Stimulated activated CD4-positive, alpha-beta T cell treated with anti-CD3 and anti-CD28 coated beads, Interleukin-4, amount 100 ng/mL, for 4 hours (primary cell): ENCODE measurements around the gene HSD11B2.

Experiments
- DNase-seq, 2 experiments: peaks; one replicate each; pipeline ENCODE4 v3.0.0-alpha.2; 2020

Gene HSD11B2

DNA sequence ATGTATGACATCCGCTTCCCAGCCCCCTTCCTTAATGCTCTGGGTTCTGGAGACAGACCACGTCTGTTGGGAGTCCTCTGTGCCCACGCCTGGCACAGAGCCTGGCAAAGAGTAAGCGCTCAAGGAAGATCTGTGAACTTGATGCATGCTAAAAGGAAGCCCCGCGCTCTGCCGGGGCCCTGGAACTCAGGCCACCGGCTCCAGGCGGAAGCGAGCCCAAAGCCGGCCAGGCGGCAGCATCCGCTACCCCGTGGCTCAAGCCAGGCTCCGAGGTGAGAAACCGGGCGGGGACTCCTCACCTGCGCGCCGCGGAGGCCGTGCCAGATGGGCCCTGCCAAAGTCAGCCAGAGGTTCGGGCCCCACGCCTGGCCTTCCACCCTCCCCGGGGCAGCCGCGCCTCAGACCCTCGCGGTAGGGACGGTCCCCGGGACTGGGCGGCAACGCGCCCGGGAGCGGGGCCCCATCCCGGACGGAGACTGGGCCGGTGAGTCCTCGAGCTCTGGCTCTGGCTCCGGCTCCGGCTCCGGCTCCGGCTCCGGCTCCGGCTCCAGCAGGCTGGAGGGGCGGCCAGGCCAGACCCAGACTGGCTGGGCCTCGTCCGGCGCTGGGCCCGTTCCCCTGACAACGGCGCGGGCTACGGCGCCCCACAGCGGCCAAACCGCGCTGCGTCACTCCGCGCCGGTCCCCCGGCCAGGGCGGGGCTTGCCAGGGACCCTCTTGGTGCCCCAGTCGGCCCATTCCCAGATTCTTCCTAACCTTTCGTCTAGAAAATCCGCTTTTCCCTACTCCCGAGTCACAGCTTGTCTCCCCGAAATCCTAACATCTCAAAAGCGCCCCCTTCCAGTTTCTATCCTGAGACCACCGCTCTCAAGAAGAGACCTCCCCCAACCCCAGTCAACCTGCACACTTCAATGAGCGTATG lies 14.8 kb upstream of the HSD11B2 start, which contains the start of gene ZDHHC1:
TSS of gene ZDHHC1 (minus strand) at position 606 of the 922 bp plus-strand sequence. CDS start 8,702 bp downstream, outside the sequence.
- DNase-seq, result peak; percentile 14 to 62

DNA sequence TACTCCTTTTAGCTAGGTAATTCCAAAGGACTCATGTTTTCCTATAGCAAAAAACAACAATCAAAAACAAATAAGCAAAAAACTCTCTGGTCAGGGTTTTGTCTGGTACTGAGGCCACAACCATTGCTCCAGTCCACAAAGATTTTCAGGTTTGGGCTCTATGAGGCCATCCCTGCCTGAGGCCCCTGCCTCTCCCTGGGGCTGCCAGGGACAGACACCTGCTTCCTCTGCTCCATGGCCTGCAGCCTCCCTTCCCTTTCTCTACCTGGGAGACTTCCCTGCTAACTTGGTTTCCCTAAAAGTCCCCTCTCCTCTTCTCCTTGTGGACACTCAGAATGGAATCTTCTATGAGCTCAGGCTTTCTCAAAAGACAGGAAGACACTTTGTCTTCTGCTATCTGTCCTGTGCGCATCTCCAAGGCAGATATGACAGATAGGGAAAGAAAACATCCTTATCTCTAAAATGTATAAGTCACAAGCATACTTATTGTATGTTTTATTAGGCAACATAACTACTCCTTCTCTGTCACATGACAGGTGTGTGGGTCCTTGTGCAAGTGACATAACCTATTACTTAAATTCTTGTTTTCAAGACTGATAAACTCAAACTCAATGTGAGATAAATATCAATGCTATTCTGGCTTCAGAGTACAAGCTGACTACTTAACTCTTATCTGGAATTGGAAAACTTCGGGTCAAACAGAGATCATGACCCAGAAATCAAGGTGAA lies 13.4 kb upstream of the HSD11B2 start:
- no peak for DNase-seq

GRCh38 chr16:67419502-67419901 lies 11.4 kb upstream of the HSD11B2 start:
- DNase-seq, result no peak

DNA sequence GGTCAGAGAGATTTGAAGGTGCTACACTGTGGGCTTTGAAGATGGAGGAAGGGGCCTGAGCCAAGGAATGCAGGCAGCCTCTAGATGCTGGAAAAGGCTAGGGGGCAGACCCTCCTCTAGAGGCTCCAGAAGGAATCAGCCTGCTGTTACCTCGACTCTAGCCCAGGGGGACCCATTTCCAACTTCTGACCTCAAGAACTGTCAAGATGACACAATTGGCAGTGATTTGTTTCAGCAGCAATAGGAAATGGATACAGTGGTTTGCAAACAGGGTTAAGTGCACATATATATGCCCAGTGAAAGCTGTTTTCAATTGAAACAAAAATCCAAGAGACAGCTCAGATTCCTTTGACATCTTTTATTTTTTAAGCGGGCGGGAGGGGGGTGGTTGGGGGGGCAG lies 11.0 kb upstream of the HSD11B2 start:
- DNase-seq, result no peak

- DNase-seq, result no peak
Measured at GRCh38 chr16:67421030-67421429, 9.9 kb upstream of the HSD11B2 start.

DNA sequence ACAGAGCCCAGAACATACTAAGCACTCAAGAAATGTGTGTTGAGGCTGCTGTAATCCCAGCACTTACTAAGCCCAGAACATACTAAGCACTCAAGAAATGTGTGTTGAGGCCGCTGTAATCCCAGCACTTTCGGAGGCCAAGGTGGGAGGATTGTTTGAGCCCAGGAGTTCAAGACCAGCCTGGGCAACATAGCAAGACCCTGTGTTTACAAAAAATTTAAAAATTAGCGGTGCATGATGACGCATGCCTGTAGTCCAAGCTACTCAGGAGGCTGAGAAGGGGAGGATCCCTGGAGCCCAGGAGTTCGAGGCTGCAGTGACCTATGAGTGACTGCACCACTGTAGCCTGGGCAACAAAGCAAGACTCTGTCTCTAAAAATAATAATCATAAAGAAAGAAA lies 7.9 kb upstream of the HSD11B2 start:
- DNase-seq, result no peak

DNA sequence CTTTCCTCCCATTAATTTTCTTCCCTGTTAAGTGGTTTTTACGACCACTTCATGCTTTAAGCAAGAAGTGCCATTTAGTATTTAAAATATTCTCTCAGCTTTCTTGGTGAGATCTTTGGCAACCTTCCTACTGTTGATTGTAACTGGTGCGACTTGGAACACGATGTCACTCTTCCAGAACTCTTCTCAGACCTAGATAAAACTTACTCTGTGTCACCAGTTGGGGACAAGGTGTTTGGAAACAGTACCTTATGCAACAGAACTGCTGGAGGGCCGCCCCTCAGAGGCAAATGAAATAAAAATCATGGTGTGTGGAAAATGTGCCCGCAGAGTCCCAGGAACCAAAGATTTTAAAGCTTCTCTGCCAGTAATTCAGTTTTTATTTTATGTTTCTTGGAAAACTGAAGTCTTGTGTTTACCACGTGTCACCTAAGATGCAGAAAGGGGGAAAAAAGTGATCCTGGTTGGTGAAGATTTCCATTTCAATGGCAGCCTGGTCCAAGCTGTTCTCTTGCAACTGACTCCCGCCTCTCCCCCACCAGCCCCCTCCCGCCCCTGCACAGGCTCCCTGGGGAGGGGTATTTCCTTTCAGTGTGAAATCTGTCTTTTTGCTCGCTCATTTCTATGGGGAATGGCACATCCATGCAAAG lies 7.2 kb upstream of the HSD11B2 start:
- no peak for DNase-seq

GRCh38 chr16:67424261-67424615 lies 6.7 kb upstream of the HSD11B2 start:
- DNase-seq, result no peak

DNA sequence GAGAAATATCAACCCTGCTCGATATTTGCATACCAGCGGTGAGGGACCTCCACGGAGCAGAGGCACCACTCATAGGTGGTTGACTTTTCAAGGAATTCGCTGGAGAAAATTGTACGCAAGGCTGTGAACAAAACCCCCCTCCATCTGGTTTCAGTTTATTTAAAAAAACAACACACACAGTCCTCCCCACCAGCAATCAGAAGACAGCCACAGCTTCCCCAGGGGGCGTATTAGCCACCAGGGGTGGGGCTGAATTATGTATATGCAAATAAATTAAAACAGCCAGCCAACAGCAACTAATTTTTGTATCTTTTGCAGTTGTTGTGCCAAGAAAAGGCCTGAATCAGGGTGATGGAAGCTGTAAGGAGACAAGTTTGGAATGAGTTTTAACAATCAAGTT lies 5.9 kb upstream of the HSD11B2 start:
- DNase-seq, result no peak

DNA sequence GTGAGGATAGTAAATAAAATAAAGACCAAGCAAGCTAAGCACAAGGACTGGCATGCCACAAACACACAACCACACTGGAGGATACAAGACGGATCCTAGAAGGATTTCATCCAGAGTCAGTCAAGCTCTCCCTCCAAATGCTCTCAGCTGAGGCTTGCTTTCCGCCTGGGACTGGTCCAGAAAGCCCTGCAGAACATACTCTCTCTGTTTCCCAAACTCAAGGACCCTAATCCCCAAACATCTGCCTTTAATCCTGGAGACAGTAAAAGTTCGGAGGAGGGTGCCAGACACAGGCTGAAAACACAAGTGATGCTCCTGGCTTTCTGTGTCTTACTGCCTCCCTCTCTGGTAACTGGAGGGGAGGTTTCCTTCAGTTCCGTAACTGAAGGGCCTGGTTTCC lies 5.3 kb upstream of the HSD11B2 start:
- no peak for DNase-seq

DNA sequence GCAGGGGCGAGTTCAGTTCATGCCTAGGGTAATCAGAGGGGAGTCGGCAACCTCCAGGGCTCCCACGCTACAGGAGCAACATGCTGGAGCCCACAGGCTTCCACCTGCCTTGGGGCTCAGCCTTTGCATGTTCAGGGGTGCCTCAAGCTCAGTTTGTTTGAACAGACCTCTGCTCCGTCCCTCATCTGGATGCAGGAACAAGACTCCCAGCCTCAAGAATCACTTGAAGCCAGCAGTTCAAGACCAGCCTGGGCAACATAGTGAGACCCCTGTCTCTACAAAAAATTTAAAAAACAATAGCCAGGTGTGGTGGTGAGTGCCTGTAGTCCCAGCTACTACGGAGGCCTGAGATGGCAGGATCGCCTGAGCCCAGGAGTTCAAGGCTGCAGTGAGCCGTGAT lies 4.9 kb upstream of the HSD11B2 start:
- no peak for DNase-seq

DNA sequence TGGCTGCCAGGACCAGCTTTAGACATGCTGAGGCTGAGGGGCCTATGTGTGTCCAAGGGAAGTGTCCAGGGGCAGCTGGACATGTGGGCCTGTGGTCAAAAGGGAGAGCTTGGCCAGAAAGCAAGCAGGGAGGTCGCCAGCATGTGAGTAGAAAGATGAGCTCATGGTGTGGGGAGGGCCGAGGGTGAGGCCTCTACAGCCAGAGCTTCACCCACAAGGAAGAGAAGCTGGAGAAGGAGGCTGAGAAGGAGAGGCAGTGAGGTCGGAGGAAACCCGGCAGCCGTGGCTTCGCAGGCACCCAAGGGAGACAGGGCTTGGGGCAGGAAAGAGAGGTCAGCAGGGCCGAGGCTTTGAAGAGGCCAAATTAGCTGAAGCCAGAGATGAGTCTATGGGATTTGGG lies 4.0 kb upstream of the HSD11B2 start:
- DNase-seq, result no peak

DNA sequence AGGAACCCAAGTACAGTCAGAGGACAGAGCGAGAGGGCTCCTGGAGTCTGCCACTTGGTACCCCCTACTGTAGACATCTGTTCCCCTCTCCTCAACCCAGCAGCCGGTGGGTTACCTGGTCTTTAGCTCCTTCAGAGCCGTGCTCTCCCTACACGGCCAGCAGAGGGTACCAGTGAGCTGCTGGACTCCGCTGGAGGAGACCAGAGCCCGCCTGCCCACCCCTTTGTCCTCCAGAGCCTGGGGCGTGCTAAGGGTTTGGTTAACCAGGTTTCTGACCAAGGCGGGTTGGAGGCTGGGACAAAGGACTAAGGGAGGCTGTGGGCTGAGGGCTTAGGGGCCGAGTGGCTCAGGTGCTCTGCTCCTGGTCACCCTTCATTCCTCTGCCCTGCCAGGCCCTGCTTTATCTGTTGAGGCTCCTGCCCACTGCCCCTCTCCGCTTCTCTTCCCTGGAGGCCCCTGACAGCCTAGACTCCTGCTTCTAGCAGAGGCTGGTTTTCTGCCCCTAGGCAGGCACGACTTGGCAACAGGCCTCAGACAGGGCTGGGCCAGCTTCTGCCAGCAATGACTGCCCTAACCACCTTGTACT lies 2.7 kb upstream of the HSD11B2 start:
- peak; percentile 41 to 54 for DNase-seq

- no peak for DNase-seq
Measured at GRCh38 chr16:67429053-67429798, 1.7 kb upstream of the HSD11B2 start.

DNA sequence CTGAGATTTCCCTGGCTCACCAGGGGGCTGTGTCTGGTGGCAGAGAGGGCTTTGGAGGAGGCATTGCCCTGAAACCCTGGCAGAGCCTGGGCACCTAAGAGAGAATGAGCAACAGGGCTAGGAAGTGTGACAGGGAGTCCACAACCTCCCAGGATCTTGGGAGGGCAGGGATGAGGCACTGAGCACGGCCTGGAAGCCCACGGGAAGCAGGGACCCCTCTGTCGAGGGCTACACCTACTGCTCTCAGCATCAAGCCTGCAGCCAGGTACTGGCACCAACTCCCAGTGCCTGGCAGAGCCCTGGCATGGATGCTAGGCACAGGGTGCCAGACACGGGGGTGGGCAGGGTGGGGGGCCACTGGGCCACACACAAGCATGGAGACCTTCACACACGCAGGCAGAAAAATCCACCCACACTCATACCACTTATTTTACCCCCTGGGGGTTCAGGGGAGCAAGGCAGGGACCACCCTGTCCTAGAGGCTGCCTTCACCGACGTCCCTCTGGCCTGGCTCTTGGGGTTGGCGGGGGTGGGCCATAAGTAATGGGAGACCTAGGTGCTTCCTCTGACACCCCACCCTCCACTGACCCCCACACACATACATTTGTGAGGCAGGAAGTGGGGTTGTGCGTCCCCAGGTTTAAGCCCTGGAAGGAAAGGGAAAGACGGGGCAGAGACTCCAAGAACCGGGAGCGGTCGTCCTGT lies 970 bp upstream of the HSD11B2 start:
- peak in 1 of 2 experiments; percentile 10 for DNase-seq

- DNase-seq, result peak; percentile 40 to 41
Measured at GRCh38 chr16:67430504-67430976, 381 bp upstream of the HSD11B2 start.

- no peak for DNase-seq
Measured at GRCh38 chr16:67431775-67432505, 1.0 kb downstream of the HSD11B2 start.

- DNase-seq, result no peak
Measured at GRCh38 chr16:67432506-67432890, 1.6 kb downstream of the HSD11B2 start.

GRCh38 chr16:67433131-67433719 lies 2.3 kb downstream of the HSD11B2 start:
- DNase-seq, result no peak

DNA sequence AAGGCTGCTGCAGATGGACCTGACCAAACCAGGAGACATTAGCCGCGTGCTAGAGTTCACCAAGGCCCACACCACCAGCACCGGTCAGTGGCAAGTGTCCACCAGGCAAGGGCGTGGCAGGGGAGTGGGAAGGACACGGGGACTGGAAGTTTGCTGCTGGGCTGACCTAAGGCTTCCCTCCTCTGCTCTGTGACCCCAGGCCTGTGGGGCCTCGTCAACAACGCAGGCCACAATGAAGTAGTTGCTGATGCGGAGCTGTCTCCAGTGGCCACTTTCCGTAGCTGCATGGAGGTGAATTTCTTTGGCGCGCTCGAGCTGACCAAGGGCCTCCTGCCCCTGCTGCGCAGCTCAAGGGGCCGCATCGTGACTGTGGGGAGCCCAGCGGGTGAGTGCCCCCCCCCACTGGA lies 4.8 kb downstream of the HSD11B2 start:
- DNase-seq, result no peak
